ENCODE data around the gene TMPRSS7. TPM values are rescaled to one million over a fixed set of nuclear protein-coding genes. Genes with fewer than 3 reads are reported as not detected.

Gene TMPRSS7
- total RNA-seq, 3 donors from 2014 or later = 0.15 TPM; not detected in 2

DNA sequence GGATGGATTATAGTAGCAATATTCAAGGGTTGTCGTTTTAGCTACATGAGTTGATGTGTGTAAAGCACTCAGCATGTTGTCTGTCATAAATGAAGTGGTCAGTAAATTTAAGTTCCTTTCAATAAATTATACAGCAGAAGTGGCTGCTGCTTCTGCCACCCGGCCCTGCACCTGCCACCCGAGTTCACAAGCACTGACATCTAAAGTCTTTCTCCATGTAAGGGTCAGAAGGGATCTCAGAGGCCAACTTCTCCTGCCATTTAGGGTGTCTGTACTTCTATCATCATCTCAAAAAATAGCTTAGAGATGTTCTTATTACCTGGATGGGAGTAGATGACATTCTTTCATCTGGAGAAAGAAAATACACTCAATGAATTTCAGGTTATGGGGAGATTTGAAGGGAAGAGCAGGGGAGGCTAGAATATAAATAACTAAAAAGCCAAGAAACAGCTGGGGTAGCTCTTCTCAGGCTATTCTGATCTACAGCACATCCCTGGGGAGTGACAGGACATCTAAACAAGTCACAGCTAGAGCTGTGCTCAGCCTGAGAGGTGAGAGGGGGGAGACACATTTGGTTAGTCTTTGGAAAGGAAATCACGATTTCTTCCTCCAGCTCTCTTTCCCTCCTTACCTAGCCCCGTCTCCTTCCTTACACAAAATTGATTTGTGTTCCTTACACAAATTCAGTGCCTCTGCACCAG is 90.5 kb downstream of the TMPRSS7 start:
- Histone ChIP-seq H3K4me1 (no peaks in the 10 kb centered on the region), H3K27ac (no peak overlapping the region), H3K27me3 (no peaks in the 10 kb centered on the region), H3K9me3 (no peaks in the 10 kb centered on the region), H3K36me3 (no peaks in the 10 kb centered on the region), H3K4me3 (no peak overlapping the region)
- DNase-seq (ENCODE audit: low spot score in 2 of 2) = no peak
- TF ChIP-seq POLR2AphosphoS5 (IDR thresholded peaks at IDR 0.05) (no peak), POLR2A (IDR thresholded peaks at IDR 0.05) (no peak)
- TF ChIP-seq, protein P1, sequence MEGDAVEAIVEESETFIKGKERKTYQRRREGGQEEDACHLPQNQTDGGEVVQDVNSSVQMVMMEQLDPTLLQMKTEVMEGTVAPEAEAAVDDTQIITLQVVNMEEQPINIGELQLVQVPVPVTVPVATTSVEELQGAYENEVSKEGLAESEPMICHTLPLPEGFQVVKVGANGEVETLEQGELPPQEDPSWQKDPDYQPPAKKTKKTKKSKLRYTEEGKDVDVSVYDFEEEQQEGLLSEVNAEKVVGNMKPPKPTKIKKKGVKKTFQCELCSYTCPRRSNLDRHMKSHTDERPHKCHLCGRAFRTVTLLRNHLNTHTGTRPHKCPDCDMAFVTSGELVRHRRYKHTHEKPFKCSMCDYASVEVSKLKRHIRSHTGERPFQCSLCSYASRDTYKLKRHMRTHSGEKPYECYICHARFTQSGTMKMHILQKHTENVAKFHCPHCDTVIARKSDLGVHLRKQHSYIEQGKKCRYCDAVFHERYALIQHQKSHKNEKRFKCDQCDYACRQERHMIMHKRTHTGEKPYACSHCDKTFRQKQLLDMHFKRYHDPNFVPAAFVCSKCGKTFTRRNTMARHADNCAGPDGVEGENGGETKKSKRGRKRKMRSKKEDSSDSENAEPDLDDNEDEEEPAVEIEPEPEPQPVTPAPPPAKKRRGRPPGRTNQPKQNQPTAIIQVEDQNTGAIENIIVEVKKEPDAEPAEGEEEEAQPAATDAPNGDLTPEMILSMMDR (IDR thresholded peaks at IDR 0.05) = no peak
- intact Hi-C loops (cut with DNase I; ENCODE audit: low total_unique reads) = no loop called here

DNA sequence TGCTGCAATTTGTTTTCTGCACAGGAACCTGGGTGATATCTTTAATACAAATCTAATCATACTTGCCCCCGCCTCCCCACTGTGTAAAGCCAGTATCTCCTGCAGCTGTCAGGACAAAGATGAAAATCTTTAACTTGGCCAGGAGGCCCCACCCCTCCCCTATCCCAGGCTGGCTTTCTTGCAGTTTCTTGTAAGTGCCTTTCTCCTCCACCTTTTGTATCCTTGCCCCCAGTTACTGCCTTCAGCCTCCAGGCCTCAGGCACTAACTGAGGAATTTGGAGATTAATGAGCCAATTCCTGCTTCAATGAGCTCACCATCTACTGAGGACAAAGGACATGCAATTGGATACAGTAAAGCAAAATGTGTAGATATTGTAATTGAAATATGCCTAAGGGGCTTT is 92.0 kb downstream of the TMPRSS7 start:
- H3K9me3 ChIP-seq = no peaks in the 10 kb centered on the region
- TF ChIP-seq, protein P1 (IDR thresholded peaks at IDR 0.05) = no peak
- no peak for TF ChIP-seq POLR2AphosphoS5 (IDR thresholded peaks at IDR 0.05)
- TF ChIP-seq POLR2A (IDR thresholded peaks at IDR 0.05) = no peak
- H3K4me1 ChIP-seq = no peaks in the 10 kb centered on the region
- no peak overlapping the region for H3K4me3 ChIP-seq
- H3K36me3 ChIP-seq = no peaks in the 10 kb centered on the region
- no peak for DNase-seq (ENCODE audit: low spot score in 2 of 2)
- H3K27ac ChIP-seq = no peak overlapping the region
- intact Hi-C loops (cut with DNase I; ENCODE audit: low total_unique reads) = no loop called here
- H3K27me3 ChIP-seq = no peaks in the 10 kb centered on the region

DNA sequence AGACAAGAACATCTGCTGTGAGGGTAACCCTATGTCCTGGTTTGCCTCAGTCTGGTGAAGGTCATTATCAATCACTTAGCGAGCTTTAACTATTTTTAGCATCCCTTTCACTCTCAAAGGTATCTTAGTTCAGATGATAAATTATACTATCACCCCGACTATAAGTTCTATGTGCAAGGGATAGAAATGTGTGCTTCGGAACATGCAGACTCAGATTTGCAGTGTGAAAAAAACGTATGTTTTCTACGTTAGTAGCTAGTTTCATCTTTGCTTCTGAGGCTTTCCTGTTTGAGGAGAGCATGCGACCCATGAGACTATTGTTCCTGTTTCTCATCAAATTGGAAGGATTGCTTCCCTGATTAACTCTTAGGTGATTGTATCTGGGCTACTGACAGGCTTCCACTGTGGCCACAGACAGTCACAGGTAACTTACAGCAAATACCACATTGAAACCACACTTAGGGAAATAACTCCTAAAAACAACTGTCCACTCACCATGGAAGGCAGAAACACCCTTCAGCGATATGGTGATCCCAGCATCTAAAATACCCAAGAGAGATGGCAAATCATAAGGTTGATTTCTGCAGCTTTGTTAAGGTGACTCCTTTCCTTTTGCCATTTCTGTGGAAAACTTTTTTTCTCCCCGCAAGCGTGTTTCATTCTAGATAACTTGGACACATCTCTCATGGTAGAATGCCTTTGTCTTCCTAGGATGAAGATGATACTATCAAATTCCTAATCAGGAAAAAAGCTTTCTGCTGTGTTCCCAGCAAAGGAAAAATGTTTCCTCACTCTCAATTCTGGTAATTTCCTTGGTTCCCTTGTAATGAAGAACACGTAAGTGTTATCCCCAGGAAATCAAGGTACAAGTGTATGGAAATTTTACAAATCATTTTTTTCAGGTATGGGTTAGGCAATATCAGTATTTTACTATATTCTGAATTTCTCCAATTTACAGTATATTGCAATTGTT is 93.3 kb downstream of the TMPRSS7 start:
- intact Hi-C loops (cut with DNase I; ENCODE audit: low total_unique reads) = no loop called here
- Histone ChIP-seq H3K9me3 (no peaks in the 10 kb centered on the region), H3K36me3 (no peaks in the 10 kb centered on the region), H3K27ac (no peak overlapping the region), H3K4me3 (no peak overlapping the region), H3K4me1 (no peaks in the 10 kb centered on the region), H3K27me3 (no peaks in the 10 kb centered on the region)
- no peak for TF ChIP-seq POLR2AphosphoS5 (IDR thresholded peaks at IDR 0.05)
- DNase-seq (ENCODE audit: low spot score in 2 of 2) = no peak

DNA sequence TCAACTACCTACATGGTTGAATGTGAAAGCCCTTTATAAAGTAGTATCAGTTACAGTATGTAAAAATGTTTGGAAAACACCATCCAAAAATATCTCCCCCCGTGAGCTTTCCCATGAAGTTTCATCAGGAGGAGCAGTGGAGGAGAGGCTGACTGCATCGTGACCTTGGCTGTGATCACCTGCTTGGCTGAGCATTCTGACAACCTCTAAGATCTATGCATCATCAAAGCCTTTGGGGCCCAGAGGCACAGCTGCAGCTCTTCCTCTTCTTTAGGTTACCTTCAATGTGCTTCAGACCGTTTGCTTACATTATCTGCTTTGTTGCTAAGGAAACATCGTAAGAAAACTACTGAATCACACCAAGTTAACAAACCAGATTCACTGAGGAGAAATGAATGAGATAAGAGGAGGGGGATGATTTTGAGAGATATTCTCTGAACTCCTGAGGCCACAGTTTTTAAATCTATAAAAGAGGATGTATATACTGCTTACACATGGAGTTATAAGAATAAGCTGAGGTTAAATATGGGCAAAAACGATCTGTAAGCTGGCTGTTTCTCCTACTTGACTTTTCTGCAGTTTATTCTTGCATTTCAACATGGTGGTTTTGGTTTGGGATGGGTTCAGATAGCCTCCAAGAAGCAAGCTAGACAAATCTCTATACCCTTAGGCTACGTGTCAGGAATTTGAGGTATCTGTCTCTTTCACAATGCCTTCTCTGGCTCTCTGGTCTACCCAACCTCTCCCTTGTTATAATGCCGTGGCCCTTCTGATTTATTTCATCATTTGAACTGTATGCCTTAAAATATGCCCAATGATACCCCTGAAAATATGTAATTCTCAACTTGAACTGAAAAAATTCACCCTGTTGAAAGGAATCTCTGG is 94.5 kb downstream of the TMPRSS7 start:
- no peaks in the 10 kb centered on the region for H3K9me3 ChIP-seq
- no peak for TF ChIP-seq POLR2AphosphoS5 (IDR thresholded peaks at IDR 0.05)
- TF ChIP-seq, protein P1 (IDR thresholded peaks at IDR 0.05) = no peak
- no peak for TF ChIP-seq POLR2A (IDR thresholded peaks at IDR 0.05)
- H3K4me1 ChIP-seq = no peaks in the 10 kb centered on the region
- no peak overlapping the region for H3K4me3 ChIP-seq
- intact Hi-C loops (cut with DNase I; ENCODE audit: low total_unique reads) = no loop called here
- DNase-seq (ENCODE audit: low spot score in 2 of 2) = no peak
- H3K27me3 ChIP-seq = no peaks in the 10 kb centered on the region
- H3K27ac ChIP-seq = no peak overlapping the region
- no peaks in the 10 kb centered on the region for H3K36me3 ChIP-seq

DNA sequence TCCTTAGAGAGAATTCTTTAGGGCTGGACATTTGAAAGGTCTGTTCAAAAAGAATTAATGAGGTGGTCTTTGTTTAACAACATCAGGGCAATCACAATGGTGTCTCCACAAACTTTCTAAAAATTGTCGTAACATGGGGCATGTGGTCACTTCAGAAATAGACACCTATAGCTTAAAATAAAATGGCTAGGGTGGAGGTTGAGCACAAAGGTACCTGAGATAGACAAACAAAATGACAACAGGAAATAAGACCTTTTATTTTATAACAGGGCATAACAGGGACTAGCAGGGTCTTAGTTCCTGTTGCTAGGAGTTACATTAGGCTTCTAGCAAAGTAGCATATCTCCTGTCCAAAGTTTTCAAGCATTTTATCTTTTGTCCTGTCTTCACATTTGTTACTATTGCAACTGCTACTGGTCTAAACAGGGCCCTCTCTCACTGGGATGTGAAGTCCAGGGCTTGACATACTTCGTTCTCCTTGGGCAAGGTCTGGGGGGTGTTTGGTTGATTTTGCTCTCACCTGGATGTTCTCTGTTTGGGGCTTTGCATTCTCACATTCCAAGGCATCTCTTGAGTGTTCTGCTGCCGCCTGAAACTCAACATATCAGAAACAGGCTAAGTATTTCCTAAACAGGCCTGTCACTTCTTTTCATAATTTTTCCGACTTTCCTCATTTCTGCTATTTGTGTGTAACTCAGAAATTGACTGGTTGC is 95.5 kb downstream of the TMPRSS7 start:
- TF ChIP-seq POLR2AphosphoS5 (IDR thresholded peaks at IDR 0.05) = no peak
- TF ChIP-seq POLR2A (IDR thresholded peaks at IDR 0.05) = no peak
- TF ChIP-seq, protein P1 (IDR thresholded peaks at IDR 0.05) = no peak
- DNase-seq (ENCODE audit: low spot score in 2 of 2) = no peak
- H3K4me3 ChIP-seq = no peak overlapping the region
- no peaks in the 10 kb centered on the region for H3K36me3 ChIP-seq
- H3K27me3 ChIP-seq = no peaks in the 10 kb centered on the region
- intact Hi-C loops (cut with DNase I; ENCODE audit: low total_unique reads) = no loop called here
- H3K27ac ChIP-seq = no peak overlapping the region
- H3K4me1 ChIP-seq = no peaks in the 10 kb centered on the region
- no peaks in the 10 kb centered on the region for H3K9me3 ChIP-seq
